K562 (cell line): Measurements from ENCODE around the gene ANKRD6. TPM values are rescaled to one million over a fixed set of nuclear protein-coding genes. Genes with fewer than 3 reads are reported as not detected.

Source experiments
- ATF1 ChIP-seq, 2 experiments: fragments of 450-650 bp in 1 of 2; IDR thresholded peaks; 2 replicates each; pipeline ENCODE4 v1.6.1; 2016; ENCODE audit warnings: missing compliant biosample characterization in 1 of 2, missing genetic modification characterization in 1 of 2
- ATF7 ChIP-seq: fragments of 450-650 bp; IDR thresholded peaks from 2 replicates; pipeline ENCODE4 v1.7.1; 2014; ENCODE audit warnings: mild to moderate bottlenecking, moderate library complexity
- BHLHE40 ChIP-seq: IDR thresholded peaks from 2 replicates; pipeline ENCODE4 v1.6.1; 2011; ENCODE audit warnings: low read length, improper control_type of control experiment
- CCNT2 ChIP-seq: IDR thresholded peaks from 2 replicates; pipeline ENCODE4 v1.6.1; 2011; ENCODE audit warnings: borderline replicate concordance, low read depth, mild to moderate bottlenecking, moderate library complexity, mixed read lengths, low read length; ENCODE audit not compliant: insufficient read length; ENCODE audit errors: extremely low read depth
- E2F6 ChIP-seq, 2 experiments: IDR thresholded peaks; 2 replicates each; pipeline ENCODE4 v1.6.1; 2011; ENCODE audit warnings: borderline replicate concordance in 1 of 2, control low read depth in 1 of 2, low read depth in 1 of 2, low read length in 1 of 2, mild to moderate bottlenecking in 1 of 2, mixed read lengths in 1 of 2, moderate library complexity in 1 of 2; ENCODE audit not compliant: insufficient read depth in 1 of 2, insufficient read length in 1 of 2, poor library complexity in 1 of 2, severe bottlenecking in 1 of 2; ENCODE audit errors: extremely low read depth in 1 of 2
- HCFC1 ChIP-seq: IDR thresholded peaks from 2 replicates; pipeline ENCODE4 v1.6.1; 2012; ENCODE audit warnings: low read depth, low read length, improper control_type of control experiment
- KDM5B ChIP-seq: fragments of 200-600 bp; sonication (generic); IDR thresholded peaks from 2 replicates; pipeline ENCODE4 v1.6.1; 2012; ENCODE audit warnings: low read depth, mild to moderate bottlenecking, moderate library complexity, low read length, control low read depth, inconsistent platforms; ENCODE audit not compliant: insufficient replicate concordance
- KLF1 ChIP-seq: fragments of 450-650 bp; IDR thresholded peaks from 2 replicates; pipeline ENCODE4 v1.6.1; 2016; ENCODE audit warnings: missing genetic modification characterization, missing compliant biosample characterization
- LCOR ChIP-seq: sonication (generic); formaldehyde crosslinking; IDR thresholded peaks from 2 replicates; pipeline ENCODE4 v1.8.0; 2022; ENCODE audit warnings: mild to moderate bottlenecking, missing genetic modification reagents
- MAZ ChIP-seq, 2 experiments: fragments of 450-650 bp in 1 of 2; sonication (generic) in 1 of 2; formaldehyde crosslinking; IDR thresholded peaks in 1 of 2; conservative IDR thresholded peaks in 1 of 2; 2 replicates each; pipeline versions ENCODE4 v1.4.0 to v1.5.0; 2020; ENCODE audit warnings: mild to moderate bottlenecking in 1 of 2, missing genetic modification reagents in 1 of 2
- PHF8 ChIP-seq: fragments of 200-600 bp; sonication (generic); IDR thresholded peaks from 2 replicates; pipeline ENCODE4 v1.6.1; 2012; ENCODE audit warnings: mixed run types, mild to moderate bottlenecking, inconsistent platforms, low read length, moderate library complexity, borderline replicate concordance
- PKNOX1 ChIP-seq: fragments of 450-650 bp; IDR thresholded peaks from 2 replicates; pipeline ENCODE4 v1.6.1; 2016
- RBFOX2 ChIP-seq: fragments of 200-400 bp; formaldehyde crosslinking; IDR thresholded peaks from 2 replicates; pipeline ENCODE4 v1.6.1; 2017; ENCODE audit warnings: low read depth, mild to moderate bottlenecking, low read length, moderate library complexity
- RCOR1 ChIP-seq, 2 experiments: IDR thresholded peaks; 2 replicates each; pipeline ENCODE4 v1.6.1; 2012; ENCODE audit warnings: low read depth in 2 of 2, low read length in 2 of 2, borderline replicate concordance in 1 of 2, improper control_type of control experiment in 1 of 2
- RFX1 ChIP-seq: fragments of 450-650 bp; IDR thresholded peaks from 2 replicates; pipeline ENCODE4 v1.6.1; 2016; ENCODE audit warnings: mild to moderate bottlenecking, moderate library complexity
- SPI1 ChIP-seq: IDR thresholded peaks from 2 replicates; pipeline ENCODE4 v1.6.1; 2011; ENCODE audit warnings: low read depth, low read length, control low read depth, borderline replicate concordance
- YY1 ChIP-seq, 3 experiments: IDR thresholded peaks; 2 replicates each; pipeline ENCODE4 v1.6.1; 2011; ENCODE audit warnings: low read length in 2 of 3, mild to moderate bottlenecking in 2 of 3, moderate library complexity in 2 of 3, borderline replicate concordance in 1 of 3, control low read depth in 1 of 3, low read depth in 1 of 3; ENCODE audit not compliant: insufficient read depth in 3 of 3, insufficient replicate concordance in 2 of 3, control insufficient read depth in 1 of 3, insufficient read length in 1 of 3; ENCODE audit errors: extremely low read depth in 1 of 3
- ZFX ChIP-seq: sonication (generic); formaldehyde crosslinking; IDR thresholded peaks from 2 replicates; pipeline ENCODE4 v1.8.0; 2022; ENCODE audit warnings: mild to moderate bottlenecking, missing genetic modification reagents, moderate library complexity
- ZNF518B ChIP-seq: fragments of 250-450 bp; sonication (Bioruptor Pico); IDR thresholded peaks from 2 replicates; pipeline ENCODE4 v1.5.0; 2021; ENCODE audit warnings: mild to moderate bottlenecking, moderate library complexity
- polyA plus RNA-seq, 8 experiments: library from polyadenylated mRNA; depleted of rRNA in 4 of 8; stranded (reverse) in 5 of 8; unstranded in 3 of 8; fragments of >200 nt; fragmentation: Nextera tagmentation in 2 of 8; fragmentation: Illumina TruSeq in 1 of 8; extraction: Ambion mirVana in 2 of 8; extraction: Trizol in 1 of 8; gene quantifications; 2 replicates each; pipeline versions ENCODE4 v1.2.1 to v1.2.3, GENCODE V29; 2011 to 2014; ENCODE audit warnings: inconsistent platforms in 1 of 8, missing spikeins in 1 of 8
- total RNA-seq, 7 experiments: library from RNA; depleted of rRNA in 6 of 7; stranded (reverse); fragments of >200 nt in 6 of 7; fragmentation: Illumina TruSeq in 2 of 7; extraction: Trizol in 2 of 7; gene quantifications; 2 replicates each; pipeline versions ENCODE4 v1.2.1 to v1.2.3, GENCODE V29; 2011 to 2021; ENCODE audit warnings: low replicate concordance in 1 of 7

The ANKRD6 gene
- total and polyA plus RNA-seq, 9 of the 15 experiments (the other 6 are each of a cell fraction or from before 2014, with no cell fraction given), result 0.04 to 0.22 (median 0.08) TPM; not detected in 4

GRCh38 chr6:89638320-89639195 lies 205.6 kb downstream of the ANKRD6 start, which contains the start of gene LYRM2 (continued):
- TF ChIP-seq PHF8 (peak; percentile 99), YY1 (IDR thresholded peaks at IDR 0.05; ENCODE audit: borderline replicate concordance in 1 of 3, control insufficient read depth in 1 of 3, extremely low read depth in 1 of 3, insufficient read depth in 3 of 3, insufficient read length in 1 of 3, insufficient replicate concordance in 2 of 3, low read depth in 1 of 3, low read length in 2 of 3) (peak; percentile 22 to 80 (median 67)), ATF1 (CRISPR knock-in tag; IDR thresholded peaks at IDR 0.05) (no peak), ATF1 (tag; IDR thresholded peaks at IDR 0.05) (peak; percentile 75), CCNT2 (peak; percentile 43), RCOR1 (IDR thresholded peaks at IDR 0.05; ENCODE audit: borderline replicate concordance in 1 of 2, low read depth in 2 of 2, low read length in 2 of 2) (peak in 1 of 2 experiments; percentile 58; a peak in 2 of 4 replicates), RBFOX2 (peak; percentile 91), ATF7 (peak; percentile 63; the same call in 1 of the 2 replicates), SPI1 (peak; percentile 89), E2F6 (IDR thresholded peaks at IDR 0.05; ENCODE audit: borderline replicate concordance in 1 of 2, extremely low read depth in 1 of 2, insufficient read depth in 1 of 2, insufficient read length in 1 of 2, low read depth in 1 of 2, low read length in 1 of 2, poor library complexity in 1 of 2, severe bottlenecking in 1 of 2) (peak; percentile 53 to 55), KDM5B (peak; percentile 89), BHLHE40 (peak; percentile 84), KLF1 (tag) (peak; percentile 60; the same call in 1 of the 2 replicates), ZFX (CRISPR knock-in tag) (peak; percentile 75), PKNOX1 (peak; percentile 26; the same call in 1 of the 2 replicates), MAZ (CRISPR knock-in tag; conservative IDR thresholded peaks at IDR 0.05 in 1 of 2, IDR thresholded peaks at IDR 0.05 in 1 of 2) (peak; percentile 42 to 64; a peak in 2 of 4 replicates), LCOR (peak; percentile 60; the same call in 1 of the 2 replicates), HCFC1 (peak; percentile 58), ZNF518B (CRISPR knock-in tag) (no peak), RFX1 (peak; percentile 92)
